Measurements from ENCODE around the gene LSM5. TPM values are rescaled to one million over a fixed set of nuclear protein-coding genes. Genes with fewer than 3 reads are reported as not detected.
A peak's percentile ranks its signal among the peaks of the same experiment; 100 is the strongest.
"Not testable (repeated sequence)": the region's sequence is repeated elsewhere in the genome, so short reads cannot be mapped to it uniquely, and the experiment has no call there.

Gene LSM5
- total RNA-seq, 1 experiment from 2014 or later, result 100.0 TPM

GRCh38 chr7:32474008-32474407, 16.2 kb downstream of the LSM5 start:
- BruUV-seq (replicated peaks), result no TSS peak
- ChIA-PET POLR2A (no interaction called here), CTCF (no interaction called here)
- Histone ChIP-seq H3K4me3 (ENCODE audit: low read depth, low read length) (no peak overlapping the region), H3K36me3 (ENCODE audit: control insufficient read depth, insufficient read depth, low read length) (no peaks in the 10 kb centered on the region), H3K4me1 (peaks cover 5% of the 10 kb centered on the region; the same call in 1 of the 2 replicates), H3K27me3 (replicated peaks; ENCODE audit: control insufficient read depth, insufficient read depth, low read length) (no peaks in the 10 kb centered on the region), H3K9me3 (no peaks in the 10 kb centered on the region)
- peaks cover 7% of the 10 kb centered on the region for H3K4me1 Mint-ChIP-seq (ENCODE audit: low read depth, unreplicated experiment)
- no peaks in the 10 kb centered on the region for H3K36me3 Mint-ChIP-seq (ENCODE audit: insufficient read depth, unreplicated experiment)
- no peak overlapping the region for H3K27ac Mint-ChIP-seq (ENCODE audit: unreplicated experiment)
- H3K4me3 Mint-ChIP-seq (ENCODE audit: unreplicated experiment), result no peak overlapping the region
- no peak for TF ChIP-seq CTCF (IDR thresholded peaks at IDR 0.05; ENCODE audit: insufficient read depth in 1 of 2, low read depth in 1 of 2, low read length in 1 of 2, severe bottlenecking in 1 of 2, unreplicated experiment in 1 of 2)
- intact Hi-C loops (cut with micrococcal nuclease; ENCODE audit: unreplicated experiment), result loop anchor here (10.0 kb wide), 1 partner anchor 729 kb away; no protein-coding TSS in a partner anchor
- H3K9me3 Mint-ChIP-seq (ENCODE audit: unreplicated experiment), result peaks cover 6% of the 10 kb centered on the region
- DNase-seq, result no peak
- no peaks in the 10 kb centered on the region for H3K27me3 Mint-ChIP-seq (ENCODE audit: insufficient read depth, unreplicated experiment)

GRCh38 chr7:32472015-32472414, 18.2 kb downstream of the LSM5 start:
- Mint-ChIP-seq H3K27me3 (ENCODE audit: insufficient read depth, unreplicated experiment) (no peaks in the 10 kb centered on the region), H3K4me1 (ENCODE audit: low read depth, unreplicated experiment) (peaks cover 7% of the 10 kb centered on the region), H3K36me3 (ENCODE audit: insufficient read depth, unreplicated experiment) (no peaks in the 10 kb centered on the region), H3K4me3 (ENCODE audit: unreplicated experiment) (no peak overlapping the region), H3K9me3 (ENCODE audit: unreplicated experiment) (peaks cover 6% of the 10 kb centered on the region), H3K27ac (ENCODE audit: unreplicated experiment) (no peak overlapping the region)
- peaks cover 5% of the 10 kb centered on the region; the same call in 1 of the 2 replicates for H3K4me1 ChIP-seq
- no peaks in the 10 kb centered on the region for H3K9me3 ChIP-seq
- H3K36me3 ChIP-seq (ENCODE audit: control insufficient read depth, insufficient read depth, low read length), result no peaks in the 10 kb centered on the region
- BruUV-seq (replicated peaks), result no TSS peak
- intact Hi-C loops (cut with micrococcal nuclease; ENCODE audit: unreplicated experiment), result loop anchor here (10.0 kb wide), 1 partner anchor 727 kb away; no protein-coding TSS in a partner anchor
- no peaks in the 10 kb centered on the region for H3K27me3 ChIP-seq (replicated peaks; ENCODE audit: control insufficient read depth, insufficient read depth, low read length)
- DNase-seq, result no peak
- H3K4me3 ChIP-seq (ENCODE audit: low read depth, low read length), result no peak overlapping the region
- CTCF ChIA-PET, result no interaction called here
- TF ChIP-seq CTCF (IDR thresholded peaks at IDR 0.05; ENCODE audit: insufficient read depth in 1 of 2, low read depth in 1 of 2, low read length in 1 of 2, severe bottlenecking in 1 of 2, unreplicated experiment in 1 of 2), result no peak
- POLR2A ChIA-PET, result no interaction called here

GRCh38 chr7:32470871-32471270, 19.3 kb downstream of the LSM5 start:
- Histone ChIP-seq H3K27me3 (replicated peaks; ENCODE audit: control insufficient read depth, insufficient read depth, low read length) (no peaks in the 10 kb centered on the region), H3K4me3 (ENCODE audit: low read depth, low read length) (no peak overlapping the region), H3K36me3 (ENCODE audit: control insufficient read depth, insufficient read depth, low read length) (no peaks in the 10 kb centered on the region), H3K9me3 (no peaks in the 10 kb centered on the region), H3K4me1 (peaks cover 5% of the 10 kb centered on the region; the same call in 1 of the 2 replicates)
- no peak for TF ChIP-seq CTCF (IDR thresholded peaks at IDR 0.05; ENCODE audit: insufficient read depth in 1 of 2, low read depth in 1 of 2, low read length in 1 of 2, severe bottlenecking in 1 of 2, unreplicated experiment in 1 of 2)
- ChIA-PET POLR2A (no interaction called here), CTCF (no interaction called here)
- peaks cover 6% of the 10 kb centered on the region for H3K9me3 Mint-ChIP-seq (ENCODE audit: unreplicated experiment)
- peaks cover 7% of the 10 kb centered on the region for H3K4me1 Mint-ChIP-seq (ENCODE audit: low read depth, unreplicated experiment)
- no peak overlapping the region for H3K27ac Mint-ChIP-seq (ENCODE audit: unreplicated experiment)
- DNase-seq, result peak in 1 of 2 experiments; percentile 47
- no peak overlapping the region for H3K4me3 Mint-ChIP-seq (ENCODE audit: unreplicated experiment)
- no peaks in the 10 kb centered on the region for H3K36me3 Mint-ChIP-seq (ENCODE audit: insufficient read depth, unreplicated experiment)
- no TSS peak for BruUV-seq (replicated peaks)
- no peaks in the 10 kb centered on the region for H3K27me3 Mint-ChIP-seq (ENCODE audit: insufficient read depth, unreplicated experiment)
- intact Hi-C loops (cut with micrococcal nuclease; ENCODE audit: unreplicated experiment), result loop anchor here (10.0 kb wide), 1 partner anchor 726 kb away; no protein-coding TSS in a partner anchor

GRCh38 chr7:32470004-32470403, 20.2 kb downstream of the LSM5 start:
- H3K27ac Mint-ChIP-seq (ENCODE audit: unreplicated experiment); DNase-seq; H3K27me3 ChIP-seq (replicated peaks; ENCODE audit: control insufficient read depth, insufficient read depth, low read length); H3K4me3 ChIP-seq (ENCODE audit: low read depth, low read length); BruUV-seq (replicated peaks); H3K4me1 ChIP-seq; CTCF ChIA-PET; POLR2A ChIA-PET; H3K27me3 Mint-ChIP-seq (ENCODE audit: insufficient read depth, unreplicated experiment); H3K9me3 ChIP-seq; H3K36me3 ChIP-seq (ENCODE audit: control insufficient read depth, insufficient read depth, low read length); H3K4me1 Mint-ChIP-seq (ENCODE audit: low read depth, unreplicated experiment); H3K4me3 Mint-ChIP-seq (ENCODE audit: unreplicated experiment); H3K36me3 Mint-ChIP-seq (ENCODE audit: insufficient read depth, unreplicated experiment); H3K9me3 Mint-ChIP-seq (ENCODE audit: unreplicated experiment): not testable (repeated sequence)
- intact Hi-C loops (cut with micrococcal nuclease; ENCODE audit: unreplicated experiment), result loop anchor here (10.0 kb wide), 1 partner anchor 725 kb away; no protein-coding TSS in a partner anchor

GRCh38 chr7:32464641-32465416, 25.4 kb downstream of the LSM5 start:
- H3K27me3 ChIP-seq (replicated peaks; ENCODE audit: control insufficient read depth, insufficient read depth, low read length); H3K36me3 ChIP-seq (ENCODE audit: control insufficient read depth, insufficient read depth, low read length); DNase-seq; H3K9me3 Mint-ChIP-seq (ENCODE audit: unreplicated experiment); CTCF ChIA-PET; H3K4me1 Mint-ChIP-seq (ENCODE audit: low read depth, unreplicated experiment); intact Hi-C loops (cut with micrococcal nuclease; ENCODE audit: unreplicated experiment); H3K36me3 Mint-ChIP-seq (ENCODE audit: insufficient read depth, unreplicated experiment); H3K27ac Mint-ChIP-seq (ENCODE audit: unreplicated experiment); H3K27me3 Mint-ChIP-seq (ENCODE audit: insufficient read depth, unreplicated experiment); H3K9me3 ChIP-seq; POLR2A ChIA-PET: not testable (repeated sequence)
- peaks cover 14% of the 10 kb centered on the region for H3K4me1 ChIP-seq
- peak overlapping the region; percentile 70 for H3K4me3 Mint-ChIP-seq (ENCODE audit: unreplicated experiment)
- TSS peak; percentile 49 for BruUV-seq (replicated peaks)
- H3K4me3 ChIP-seq (ENCODE audit: low read depth, low read length), result peak overlapping the region; percentile 35
